ENCODE data around the gene LRRC52.

DNA sequence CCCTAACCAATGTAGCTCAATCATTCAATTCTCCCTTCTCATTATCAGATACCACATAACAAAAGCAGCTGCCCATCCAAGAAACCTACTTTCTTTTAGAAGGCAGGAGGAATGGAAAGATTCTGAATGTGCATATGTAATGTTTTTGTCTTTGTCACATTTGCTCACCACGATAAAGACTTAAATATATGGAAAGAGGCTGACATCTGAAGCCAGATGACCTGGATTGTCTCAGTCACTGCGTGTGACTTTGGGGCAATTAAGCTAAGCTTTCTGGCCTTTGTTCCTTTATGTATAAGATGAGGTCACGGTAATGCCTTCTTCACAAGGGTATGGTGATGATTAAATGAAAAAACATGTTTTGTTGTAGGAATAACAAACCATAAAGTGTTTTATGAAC lies 42.6 kb downstream of the LRRC52 start:
- TF ChIP-seq POLR2A (IDR thresholded peaks at IDR 0.05): no peak
- TF ChIP-seq, protein P1, sequence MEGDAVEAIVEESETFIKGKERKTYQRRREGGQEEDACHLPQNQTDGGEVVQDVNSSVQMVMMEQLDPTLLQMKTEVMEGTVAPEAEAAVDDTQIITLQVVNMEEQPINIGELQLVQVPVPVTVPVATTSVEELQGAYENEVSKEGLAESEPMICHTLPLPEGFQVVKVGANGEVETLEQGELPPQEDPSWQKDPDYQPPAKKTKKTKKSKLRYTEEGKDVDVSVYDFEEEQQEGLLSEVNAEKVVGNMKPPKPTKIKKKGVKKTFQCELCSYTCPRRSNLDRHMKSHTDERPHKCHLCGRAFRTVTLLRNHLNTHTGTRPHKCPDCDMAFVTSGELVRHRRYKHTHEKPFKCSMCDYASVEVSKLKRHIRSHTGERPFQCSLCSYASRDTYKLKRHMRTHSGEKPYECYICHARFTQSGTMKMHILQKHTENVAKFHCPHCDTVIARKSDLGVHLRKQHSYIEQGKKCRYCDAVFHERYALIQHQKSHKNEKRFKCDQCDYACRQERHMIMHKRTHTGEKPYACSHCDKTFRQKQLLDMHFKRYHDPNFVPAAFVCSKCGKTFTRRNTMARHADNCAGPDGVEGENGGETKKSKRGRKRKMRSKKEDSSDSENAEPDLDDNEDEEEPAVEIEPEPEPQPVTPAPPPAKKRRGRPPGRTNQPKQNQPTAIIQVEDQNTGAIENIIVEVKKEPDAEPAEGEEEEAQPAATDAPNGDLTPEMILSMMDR (IDR thresholded peaks at IDR 0.05): no peak
- TF ChIP-seq POLR2AphosphoS5 (IDR thresholded peaks at IDR 0.05): no peak

All from suprapubic skin (tissue), 4 donors.